ENCODE measurements around the gene ZNF474.

The ZNF474 gene

GRCh38 chr5:122126177-122126755 lies 3.1 kb upstream of the ZNF474 start:
- DNase-seq (ENCODE audit: low read depth) = peak; percentile 39
- TF ChIP-seq CTCF (conservative IDR thresholded peaks at IDR 0.05; ENCODE audit: low read depth, low read length) = no peak
- H3K4me3 ChIP-seq (ENCODE audit: low read length) = no peak overlapping the region

GRCh38 chr5:122126756-122127321 lies 2.5 kb upstream of the ZNF474 start:
- H3K4me3 ChIP-seq (ENCODE audit: low read length) = no peak overlapping the region
- no peak for TF ChIP-seq CTCF (conservative IDR thresholded peaks at IDR 0.05; ENCODE audit: low read depth, low read length)
- DNase-seq (ENCODE audit: low read depth) = no peak

- no peak overlapping the region for H3K4me3 ChIP-seq (ENCODE audit: low read length)
- no peak for DNase-seq (ENCODE audit: low read depth)
- no peak for TF ChIP-seq CTCF (conservative IDR thresholded peaks at IDR 0.05; ENCODE audit: low read depth, low read length)
These were observed 806 bp downstream of the ZNF474 start for GRCh38 chr5:122130152-122130551.

- no peak for DNase-seq (ENCODE audit: low read depth)
- TF ChIP-seq CTCF (conservative IDR thresholded peaks at IDR 0.05; ENCODE audit: low read depth, low read length) = no peak
- H3K4me3 ChIP-seq (ENCODE audit: low read length) = no peak overlapping the region
These were observed 8.4 kb downstream of the ZNF474 start for GRCh38 chr5:122137702-122138101.

GRCh38 chr5:122138356-122138755 lies 9.0 kb downstream of the ZNF474 start:
- no peak overlapping the region for H3K4me3 ChIP-seq (ENCODE audit: low read length)
- no peak for TF ChIP-seq CTCF (conservative IDR thresholded peaks at IDR 0.05; ENCODE audit: low read depth, low read length)
- no peak for DNase-seq (ENCODE audit: low read depth)

- H3K4me3 ChIP-seq (ENCODE audit: low read length) = no peak overlapping the region
- no peak for DNase-seq (ENCODE audit: low read depth)
- TF ChIP-seq CTCF (conservative IDR thresholded peaks at IDR 0.05; ENCODE audit: low read depth, low read length) = no peak
These were observed 11.6 kb downstream of the ZNF474 start for GRCh38 chr5:122140900-122141299.

- no peak for DNase-seq (ENCODE audit: low read depth)
- TF ChIP-seq CTCF (conservative IDR thresholded peaks at IDR 0.05; ENCODE audit: low read depth, low read length) = no peak
- no peak overlapping the region for H3K4me3 ChIP-seq (ENCODE audit: low read length)
These were observed 12.4 kb downstream of the ZNF474 start for GRCh38 chr5:122141751-122142150.
